HEK293 (cell line): ENCODE measurements around the gene IGBP1.
"Not testable (repeated sequence)": the region's sequence is repeated elsewhere in the genome, so short reads cannot be mapped to it uniquely, and the experiment has no call there.

Experiments
- CTCF ChIA-PET: fragments of 350-600 bp; formaldehyde crosslinking; extraction: SDS; loops from one replicate; lab custom pipeline; 2021; ENCODE audit warnings: antibody characterized with exemption; lab: Yijun Ruan, JAX
- POLR2A ChIA-PET: fragments of 300-600 bp; formaldehyde crosslinking; extraction: SDS; loops from one replicate; lab custom pipeline; 2020; ENCODE audit warnings: antibody characterized with exemption, inconsistent platforms; lab: Yijun Ruan, JAX
- H3K27ac ChIP-seq: fragments of 200-500 bp; sonication (Bioruptor generic); 2 replicates; pipeline ENCODE4 v1.5.1; 2014; ENCODE audit warnings: low read depth, low read length, control low read depth, inconsistent platforms; ENCODE audit errors: extremely low read depth
- H3K36me3 ChIP-seq, 2 experiments: fragments of 200-500 bp in 1 of 2; sonication (Bioruptor generic) in 1 of 2; 1 replicate in 1 of 2; 2 replicates in 1 of 2; pipeline ENCODE4 v1.5.1; 2014 to 2017; ENCODE audit warnings: inconsistent platforms in 2 of 2, low read length in 2 of 2; ENCODE audit not compliant: control insufficient read depth in 2 of 2, insufficient read depth in 1 of 2
- H3K4me1 ChIP-seq: fragments of 200-500 bp; sonication (Bioruptor generic); 2 replicates; pipeline ENCODE4 v1.5.1; 2014; ENCODE audit warnings: mild to moderate bottlenecking, low read length, inconsistent platforms; ENCODE audit not compliant: control insufficient read depth, insufficient read depth
- H3K4me3 ChIP-seq: 2 replicates; pipeline ENCODE4 v1.5.1; 2011; ENCODE audit warnings: low read depth, mild to moderate bottlenecking, control low read depth, low read length, moderate library complexity
- H3K9me3 ChIP-seq: fragments of 200-500 bp; sonication (Bioruptor generic); 2 replicates; pipeline ENCODE4 v1.5.1; 2014; ENCODE audit warnings: low read depth, low read length, inconsistent platforms; ENCODE audit not compliant: control insufficient read depth, insufficient read depth
- BCL11A ChIP-seq: fragments of 450-650 bp; formaldehyde crosslinking; IDR thresholded peaks from 2 replicates; pipeline ENCODE4 v1.5.1; 2016; ENCODE audit warnings: low read depth, missing biosample characterization, missing genetic modification characterization
- SP7 ChIP-seq: fragments of 450-650 bp; formaldehyde crosslinking; IDR thresholded peaks from 2 replicates; pipeline ENCODE4 v1.5.1; 2016; ENCODE audit warnings: missing biosample characterization, missing genetic modification characterization
- TCF7L2 ChIP-seq: IDR thresholded peaks from 2 replicates; pipeline ENCODE4 v1.6.1; 2011; ENCODE audit warnings: low read depth, mild to moderate bottlenecking, inconsistent platforms, low read length, moderate library complexity, borderline replicate concordance
- ZBTB11 ChIP-seq: fragments of 450-650 bp; formaldehyde crosslinking; conservative IDR thresholded peaks from 2 replicates; pipeline ENCODE4 v1.5.1; 2016; ENCODE audit warnings: low read depth, missing biosample characterization, missing genetic modification characterization
- ZBTB20 ChIP-seq: fragments of 450-650 bp; formaldehyde crosslinking; IDR thresholded peaks from 2 replicates; pipeline ENCODE4 v1.5.1; 2016; ENCODE audit warnings: missing biosample characterization, missing genetic modification characterization
- ZNF155 ChIP-seq: fragments of 450-650 bp; formaldehyde crosslinking; IDR thresholded peaks from 2 replicates; pipeline ENCODE4 v1.5.1; 2016; ENCODE audit warnings: missing biosample characterization, missing genetic modification characterization
- ZNF311 ChIP-seq: fragments of 450-650 bp; formaldehyde crosslinking; IDR thresholded peaks from 2 replicates; pipeline ENCODE4 v1.5.1; 2017; ENCODE audit warnings: missing biosample characterization, missing genetic modification characterization, borderline replicate concordance
- ZNF335 ChIP-seq: fragments of 450-650 bp; formaldehyde crosslinking; conservative IDR thresholded peaks from 2 replicates; pipeline ENCODE4 v1.5.1; 2016; ENCODE audit warnings: missing biosample characterization, missing genetic modification characterization
- ZNF426 ChIP-seq: fragments of 450-650 bp; formaldehyde crosslinking; IDR thresholded peaks from 2 replicates; pipeline ENCODE4 v1.5.1; 2017; ENCODE audit warnings: missing biosample characterization, missing genetic modification characterization, mild to moderate bottlenecking, inconsistent platforms, moderate library complexity
- ZNF514 ChIP-seq: fragments of 450-650 bp; formaldehyde crosslinking; IDR thresholded peaks from 2 replicates; pipeline ENCODE4 v1.5.1; 2016; ENCODE audit warnings: missing biosample characterization, missing genetic modification characterization
- ZNF549 ChIP-seq: fragments of 450-650 bp; IDR thresholded peaks from 2 replicates; pipeline ENCODE4 v1.5.1; 2018; ENCODE audit warnings: missing biosample characterization, missing genetic modification characterization, mild to moderate bottlenecking, inconsistent platforms, moderate library complexity
- ZNF670 ChIP-seq: fragments of 450-650 bp; formaldehyde crosslinking; IDR thresholded peaks from 2 replicates; pipeline ENCODE4 v1.5.1; 2016; ENCODE audit warnings: missing biosample characterization, missing genetic modification characterization, low read depth
- ZNF701 ChIP-seq: fragments of 450-650 bp; formaldehyde crosslinking; IDR thresholded peaks from 2 replicates; pipeline ENCODE4 v1.5.1; 2016; ENCODE audit warnings: missing biosample characterization, missing genetic modification characterization
- ZNF707 ChIP-seq: fragments of 450-650 bp; formaldehyde crosslinking; IDR thresholded peaks from 2 replicates; pipeline ENCODE4 v1.5.1; 2016; ENCODE audit warnings: missing biosample characterization, missing genetic modification characterization
- ZNF837 ChIP-seq: fragments of 450-650 bp; formaldehyde crosslinking; IDR thresholded peaks from 2 replicates; pipeline ENCODE4 v1.5.1; 2016; ENCODE audit warnings: missing biosample characterization, missing genetic modification characterization
- ZSCAN4 ChIP-seq: fragments of 450-650 bp; formaldehyde crosslinking; IDR thresholded peaks from 2 replicates; pipeline ENCODE4 v1.5.1; 2017; ENCODE audit warnings: missing biosample characterization, missing genetic modification characterization

Gene IGBP1

GRCh38 chrX:70208479-70208878 lies 75.2 kb downstream of the IGBP1 start:
- Histone ChIP-seq H3K27ac (no peak overlapping the region), H3K4me1 (no peaks in the 10 kb centered on the region), H3K4me3 (no peak overlapping the region)
- TF ChIP-seq ZNF707 (tag by site-specific recombination): no peak
- no peak for TF ChIP-seq ZNF514
- TF ChIP-seq ZNF335 (tag by site-specific recombination): no peak
- TF ChIP-seq BCL11A (tag by site-specific recombination): no peak
- no peak for TF ChIP-seq ZNF426 (tag by site-specific recombination)
- TF ChIP-seq ZNF837 (tag by site-specific recombination): no peak
- no peak for TF ChIP-seq ZNF670
- no peak for TF ChIP-seq ZNF155 (tag by site-specific recombination)
- TF ChIP-seq ZBTB20: no peak
- TF ChIP-seq ZNF701 (tag by site-specific recombination): no peak
- TF ChIP-seq TCF7L2: no peak
- no peak for TF ChIP-seq ZNF549 (tag by site-specific recombination)
- no peak for TF ChIP-seq ZSCAN4 (tag by site-specific recombination)
- no peak for TF ChIP-seq ZBTB11 (tag by site-specific recombination)
- TF ChIP-seq SP7: no peak
- TF ChIP-seq ZNF311: no peak
- TF ChIP-seq, all 188 proteins: peak for 0
- POLR2A ChIA-PET: no interaction called here
- Histone ChIP-seq H3K36me3 (no peaks in the 10 kb centered on the region), H3K9me3 (no peaks in the 10 kb centered on the region)
- CTCF ChIA-PET: interaction anchor here (0.6 to 0.7 kb wide), 2 partner anchors 103 to 1199 kb away, joined by 5 read pairs; no protein-coding TSS in a partner anchor

DNA sequence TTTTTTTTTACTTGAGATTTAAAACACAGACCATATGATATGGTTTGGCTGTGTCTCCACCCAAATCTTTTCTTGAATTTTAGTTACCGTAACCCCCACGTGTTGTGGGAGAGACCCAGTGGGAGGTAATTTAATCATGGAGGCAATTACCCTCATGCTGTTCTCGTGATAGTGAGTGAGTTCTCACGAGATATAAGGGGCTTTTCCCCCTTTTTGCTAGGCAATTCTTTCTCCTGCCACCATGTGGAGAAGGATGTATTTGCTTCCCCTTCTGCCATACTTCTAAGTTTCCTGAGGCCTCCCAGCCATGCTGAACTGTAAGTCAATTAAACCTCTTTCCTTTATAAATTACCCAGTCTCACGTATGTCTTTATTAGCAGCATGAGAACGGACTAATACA lies 76.3 kb downstream of the IGBP1 start:
- H3K4me1 ChIP-seq, H3K4me3 ChIP-seq, CTCF ChIA-PET, POLR2A ChIA-PET, H3K9me3 ChIP-seq, H3K36me3 ChIP-seq, H3K27ac ChIP-seq: not testable (repeated sequence)
